Stomach (tissue), 4 donors: ENCODE results near the gene WIPF2.

Experiments used
- CTCF ChIP-seq, 7 experiments: fragments of 450-650 bp in 4 of 7; fragments of 200-600 bp in 3 of 7; sonication (generic) in 3 of 7; IDR thresholded peaks; one replicate each; pipeline ENCODE4 v1.5.1; 2016 to 2019; ENCODE audit warnings: antibody characterized with exemption in 7 of 7, control low read depth in 2 of 7, mild to moderate bottlenecking in 1 of 7
- POLR2AphosphoS5 ChIP-seq, 3 donors: sonication (generic); formaldehyde crosslinking; IDR thresholded peaks; one replicate each; pipeline ENCODE4 v1.6.1; 2016; ENCODE audit warnings: antibody characterized with exemption in 3 of 3

- TF ChIP-seq CTCF (IDR thresholded peaks at IDR 0.05) (no peak), POLR2AphosphoS5 (IDR thresholded peaks at IDR 0.05) (no peak)
Measured at GRCh38 chr17:40244255-40244654, 25.2 kb downstream of the WIPF2 start.
